Mononuclear cell (primary cell): ENCODE results near the gene DDX56. TPM values are rescaled to one million over a fixed set of nuclear protein-coding genes. Genes with fewer than 3 reads are reported as not detected.

Experiments used
- H3K27me3 ChIP-seq: 2 replicates; pipeline ENCODE4 v1.6.0; 2011; ENCODE audit warnings: low read length, control low read depth; ENCODE audit not compliant: insufficient read depth
- H3K4me1 ChIP-seq: 2 replicates; pipeline ENCODE4 v1.5.1; 2011; ENCODE audit warnings: mild to moderate bottlenecking, low read length, control low read depth; ENCODE audit not compliant: insufficient read depth
- H3K4me3 ChIP-seq: 2 replicates; pipeline ENCODE4 v1.5.1; 2011; ENCODE audit warnings: mild to moderate bottlenecking, low read length, moderate library complexity
- H3K9me3 ChIP-seq: 2 replicates; pipeline ENCODE4 v1.5.1; 2011; ENCODE audit warnings: low read depth, mild to moderate bottlenecking, control low read depth, low read length
- total RNA-seq: library from RNA; depleted of rRNA; stranded (reverse); fragments of >200 nt; gene quantifications from one replicate; pipeline ENCODE4 v1.2.3, GENCODE V29; 2012

DDX56 gene
- total RNA-seq, 1 donor: 34.5 TPM

- H3K4me3 ChIP-seq: no peak overlapping the region
- no peaks in the 10 kb centered on the region for H3K27me3 ChIP-seq
- H3K9me3 ChIP-seq: no peaks in the 10 kb centered on the region
- H3K4me1 ChIP-seq: no peaks in the 10 kb centered on the region
These were observed 36.3 kb downstream of the DDX56 start for GRCh38 chr7:44537442-44537841.

GRCh38 chr7:44536090-44536489, 37.6 kb downstream of the DDX56 start:
- Histone ChIP-seq H3K4me3 (no peak overlapping the region), H3K9me3 (no peaks in the 10 kb centered on the region), H3K4me1 (no peaks in the 10 kb centered on the region), H3K27me3 (no peaks in the 10 kb centered on the region)

- H3K9me3 ChIP-seq: no peaks in the 10 kb centered on the region
- no peaks in the 10 kb centered on the region for H3K27me3 ChIP-seq
- no peak overlapping the region for H3K4me3 ChIP-seq
- no peaks in the 10 kb centered on the region for H3K4me1 ChIP-seq
These were observed 38.2 kb downstream of the DDX56 start for GRCh38 chr7:44535348-44536064.

- Histone ChIP-seq H3K4me1 (no peaks in the 10 kb centered on the region), H3K27me3 (no peaks in the 10 kb centered on the region), H3K9me3 (no peaks in the 10 kb centered on the region), H3K4me3 (no peak overlapping the region)
These were observed 39.2 kb downstream of the DDX56 start for GRCh38 chr7:44534501-44534900.

- Histone ChIP-seq H3K4me3 (no peak overlapping the region), H3K4me1 (no peaks in the 10 kb centered on the region), H3K27me3 (no peaks in the 10 kb centered on the region), H3K9me3 (no peaks in the 10 kb centered on the region)
These were observed 39.6 kb downstream of the DDX56 start for GRCh38 chr7:44534087-44534486.

GRCh38 chr7:44533301-44534055, 40.2 kb downstream of the DDX56 start:
- no peaks in the 10 kb centered on the region for H3K27me3 ChIP-seq
- H3K4me1 ChIP-seq: no peaks in the 10 kb centered on the region
- no peak overlapping the region for H3K4me3 ChIP-seq
- H3K9me3 ChIP-seq: no peaks in the 10 kb centered on the region

GRCh38 chr7:44531421-44532380, 42.0 kb downstream of the DDX56 start:
- Histone ChIP-seq H3K27me3 (no peaks in the 10 kb centered on the region), H3K4me1 (no peaks in the 10 kb centered on the region), H3K4me3 (no peak overlapping the region), H3K9me3 (no peaks in the 10 kb centered on the region)

- Histone ChIP-seq H3K4me3 (no peak overlapping the region), H3K4me1 (no peaks in the 10 kb centered on the region), H3K9me3 (no peaks in the 10 kb centered on the region), H3K27me3 (no peaks in the 10 kb centered on the region)
These were observed 42.7 kb downstream of the DDX56 start for GRCh38 chr7:44530990-44531389.

GRCh38 chr7:44524811-44525388, 48.8 kb downstream of the DDX56 start:
- Histone ChIP-seq H3K4me1 (no peaks in the 10 kb centered on the region), H3K27me3 (no peaks in the 10 kb centered on the region), H3K4me3 (no peak overlapping the region), H3K9me3 (no peaks in the 10 kb centered on the region)

- Histone ChIP-seq H3K27me3 (no peaks in the 10 kb centered on the region), H3K4me1 (no peaks in the 10 kb centered on the region), H3K4me3 (no peak overlapping the region), H3K9me3 (no peaks in the 10 kb centered on the region)
These were observed 51.4 kb downstream of the DDX56 start for GRCh38 chr7:44522315-44522714.

- Histone ChIP-seq H3K9me3 (no peaks in the 10 kb centered on the region), H3K4me1 (no peaks in the 10 kb centered on the region), H3K27me3 (no peaks in the 10 kb centered on the region), H3K4me3 (no peak overlapping the region)
These were observed 52.2 kb downstream of the DDX56 start for GRCh38 chr7:44521347-44522095.

GRCh38 chr7:44520574-44520973, 53.1 kb downstream of the DDX56 start:
- Histone ChIP-seq H3K9me3 (no peaks in the 10 kb centered on the region), H3K27me3 (no peaks in the 10 kb centered on the region), H3K4me3 (no peak overlapping the region), H3K4me1 (no peaks in the 10 kb centered on the region)

GRCh38 chr7:44519546-44519945, 54.2 kb downstream of the DDX56 start:
- Histone ChIP-seq H3K4me3 (no peak overlapping the region), H3K4me1 (no peaks in the 10 kb centered on the region), H3K9me3 (no peaks in the 10 kb centered on the region), H3K27me3 (no peaks in the 10 kb centered on the region)

GRCh38 chr7:44518761-44519160, 54.9 kb downstream of the DDX56 start:
- Histone ChIP-seq H3K4me1 (no peaks in the 10 kb centered on the region), H3K4me3 (no peak overlapping the region), H3K9me3 (no peaks in the 10 kb centered on the region), H3K27me3 (no peaks in the 10 kb centered on the region)
